A549 treated with AZD9567 at 1 μM for 4 hours (cell line): ENCODE measurements around the gene CCDC154. TPM values are rescaled to one million over a fixed set of nuclear protein-coding genes. Genes with fewer than 3 reads are reported as not detected.

Source experiments
- total RNA-seq: library from RNA; stranded (reverse); fragments of 200-300 nt; extraction: Qiagen RNA extraction; gene quantifications from 5 replicates; pipeline ENCODE4 v1.2.3, GENCODE V29; 2022; ENCODE audit not compliant: insufficient read depth

CCDC154 gene, protein sequence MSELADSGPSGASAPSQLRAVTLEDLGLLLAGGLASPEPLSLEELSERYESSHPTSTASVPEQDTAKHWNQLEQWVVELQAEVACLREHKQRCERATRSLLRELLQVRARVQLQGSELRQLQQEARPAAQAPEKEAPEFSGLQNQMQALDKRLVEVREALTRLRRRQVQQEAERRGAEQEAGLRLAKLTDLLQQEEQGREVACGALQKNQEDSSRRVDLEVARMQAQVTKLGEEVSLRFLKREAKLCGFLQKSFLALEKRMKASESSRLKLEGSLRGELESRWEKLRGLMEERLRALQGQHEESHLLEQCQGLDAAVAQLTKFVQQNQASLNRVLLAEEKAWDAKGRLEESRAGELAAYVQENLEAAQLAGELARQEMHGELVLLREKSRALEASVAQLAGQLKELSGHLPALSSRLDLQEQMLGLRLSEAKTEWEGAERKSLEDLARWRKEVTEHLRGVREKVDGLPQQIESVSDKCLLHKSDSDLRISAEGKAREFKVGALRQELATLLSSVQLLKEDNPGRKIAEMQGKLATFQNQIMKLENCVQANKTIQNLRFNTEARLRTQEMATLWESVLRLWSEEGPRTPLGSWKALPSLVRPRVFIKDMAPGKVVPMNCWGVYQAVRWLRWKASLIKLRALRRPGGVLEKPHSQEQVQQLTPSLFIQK
- 0.34 to 0.41 TPM (median 0.38 TPM) in 4 of 5 replicates, not detected in the other for total RNA-seq

GRCh38 chr16:1443980-1444729 is at the start of gene CCDC154:
TSS of gene CCDC154 (minus strand) at chr16:1444556. CDS start at chr16:1444322, 234 bp downstream.

GRCh38 chr16:1492923-1493745 is 48.8 kb upstream of the CCDC154 start, which contains the start of gene TELO2:
TSS of gene TELO2 (plus strand) at chr16:1493360. CDS start at chr16:1494282, 922 bp downstream.

GRCh38 chr16:1488619-1489018 is 44.3 kb upstream of the CCDC154 start, which contains the start of gene PTX4:
TSS of gene PTX4 (minus strand) at chr16:1488944. CDS start at chr16:1488909, 35 bp downstream.

DNA sequence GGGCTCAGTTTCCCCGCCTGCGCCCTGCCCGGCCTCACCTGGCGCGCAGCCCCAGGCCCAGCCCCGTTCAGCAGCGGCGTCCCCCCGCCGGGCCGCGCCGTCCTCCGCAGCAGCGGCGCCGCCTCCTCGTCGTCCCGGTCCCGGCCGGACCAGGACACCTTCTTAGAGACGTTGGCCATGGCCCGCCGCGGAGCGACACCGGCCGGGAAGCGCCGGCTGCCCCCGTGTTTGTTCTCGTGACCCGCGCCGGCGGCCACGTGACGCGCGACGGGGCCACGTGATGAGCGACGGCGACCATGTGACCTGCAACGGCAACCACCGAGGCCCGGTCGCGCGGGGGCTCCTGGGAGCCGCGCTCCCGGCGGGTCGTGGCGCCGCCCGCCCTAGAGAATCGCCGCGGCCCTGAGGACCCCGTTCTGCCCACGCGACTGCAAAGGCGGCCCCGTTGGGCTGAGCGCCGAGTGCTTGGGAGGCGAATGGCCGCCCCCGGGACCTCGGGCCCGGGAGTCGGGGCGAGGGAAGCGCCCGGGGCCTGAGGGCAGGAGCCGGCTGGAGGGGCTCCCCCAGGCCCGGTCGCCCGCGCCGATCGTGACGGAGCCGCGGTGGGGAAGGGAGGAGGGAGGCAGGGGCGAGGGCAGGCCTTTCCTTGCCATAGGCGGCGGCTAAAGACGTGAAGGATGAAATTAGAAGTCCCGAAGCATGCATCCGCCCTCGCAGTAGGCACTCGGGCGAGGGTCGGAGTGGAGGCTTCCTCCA is 30.6 kb upstream of the CCDC154 start, which contains the start of gene CLCN7:
Gene CLCN7, minus strand, starts transcription at position 233 of the 756 bp plus-strand sequence. Its CDS starts 54 bp downstream, at position 179.

GRCh38 chr16:1430759-1431496 is 13.4 kb downstream of the CCDC154 start, which contains the start of gene PERCC1:
TSS of gene PERCC1 (plus strand) at chr16:1431078. CDS start at chr16:1432594, 1,516 bp downstream.

DNA sequence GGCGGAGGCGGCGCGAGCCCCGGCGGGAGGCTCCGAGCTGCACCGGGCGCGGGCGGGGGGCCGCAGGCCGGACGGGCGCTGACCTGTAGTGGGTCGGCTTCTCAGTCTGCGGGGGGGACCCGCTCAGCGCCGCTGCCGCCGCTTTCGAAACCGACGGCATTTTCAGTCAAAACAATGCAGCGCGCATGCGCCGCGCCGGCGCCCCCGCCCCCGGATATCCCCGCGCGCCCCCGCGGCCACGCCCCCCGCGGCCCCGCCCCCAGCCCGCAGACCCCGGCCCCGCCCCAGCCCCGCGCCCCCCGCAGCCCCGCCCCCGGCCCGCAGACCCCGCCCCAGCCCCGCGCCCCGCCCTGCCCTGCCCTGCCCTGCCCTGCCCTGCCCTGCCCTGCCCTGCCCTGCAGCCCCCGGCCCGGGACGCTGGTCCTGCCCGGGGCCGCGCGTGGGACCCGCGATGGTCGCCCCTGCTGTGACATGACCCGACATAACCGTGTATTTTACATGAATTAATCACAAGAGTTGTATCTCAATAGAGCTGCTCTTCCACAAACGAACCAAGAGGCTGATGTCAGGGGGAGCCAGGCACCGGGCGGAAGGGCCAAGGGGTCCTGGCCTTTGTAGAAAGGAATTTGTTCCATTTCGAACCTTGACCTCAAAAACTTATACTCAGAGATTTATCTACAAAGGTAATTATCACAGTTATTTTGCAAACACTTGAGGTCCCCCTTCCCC is 29.7 kb downstream of the CCDC154 start, which contains the start of gene UNKL:
Gene UNKL, minus strand, starts transcription at position 173 of the 729 bp plus-strand sequence. Its CDS starts 13 bp downstream, at position 160.

Other genes starting within 250 kb of the CCDC154 start
- gene TPSG1, start 219.3 kb downstream of the CCDC154 start, total RNA-seq, result 0.09 TPM in 1 of 5 replicates, not detected in the others
- gene TPSB2, start 214.4 kb downstream of the CCDC154 start, total RNA-seq, result 0.06 to 0.07 TPM in 2 of 5 replicates, not detected in the others
- 0.07 to 0.13 TPM in 2 of 5 replicates, not detected in the others for gene TPSAB1, start 203.9 kb downstream of the CCDC154 start, total RNA-seq
- not detected in 5 replicates for gene TPSD1, start 188.5 kb downstream of the CCDC154 start, total RNA-seq
- 159 to 274 TPM (median 175 TPM) in 5 replicates for gene UBE2I, start 134.9 kb downstream of the CCDC154 start, total RNA-seq
- 0.98 to 2.9 TPM (median 1.5 TPM) in 5 replicates for gene BAIAP3, start 110.9 kb downstream of the CCDC154 start, total RNA-seq
- gene TSR3, start 92.7 kb downstream of the CCDC154 start, total RNA-seq, result 59.3 to 92.9 TPM (median 87.3 TPM) in 5 replicates
- gene GNPTG, start 92.6 kb downstream of the CCDC154 start, total RNA-seq, result 35.0 to 37.5 TPM (median 36.2 TPM) in 5 replicates
- gene UNKL, start 29.9 kb downstream of the CCDC154 start, total RNA-seq, result 21.2 to 32.6 TPM (median 27.6 TPM) in 5 replicates
- gene UQCC4, start 23.8 kb downstream of the CCDC154 start, total RNA-seq, result 33.8 to 41.3 TPM (median 40.0 TPM) in 5 replicates
- not detected in 5 replicates for gene PERCC1, start 13.5 kb downstream of the CCDC154 start, total RNA-seq
- gene CLCN7, start 30.5 kb upstream of the CCDC154 start, total RNA-seq, result 29.4 to 77.2 TPM (median 76.2 TPM) in 5 replicates
- not detected in 5 replicates for gene PTX4, start 44.4 kb upstream of the CCDC154 start, total RNA-seq
- 30.9 to 51.8 TPM (median 48.4 TPM) in 5 replicates for gene TELO2, start 48.8 kb upstream of the CCDC154 start, total RNA-seq
- 0.05 to 0.07 TPM (median 0.06 TPM) in 4 of 5 replicates, not detected in the other for gene TMEM204, start 89.1 kb upstream of the CCDC154 start, total RNA-seq
- gene IFT140, start 167.5 kb upstream of the CCDC154 start, total RNA-seq, result 5.4 to 9.4 TPM (median 8.5 TPM) in 5 replicates
- 10.3 to 19.6 TPM (median 16.7 TPM) in 5 replicates for gene CRAMP1, start 167.8 kb upstream of the CCDC154 start, total RNA-seq
- 156 to 277 TPM (median 157 TPM) in 5 replicates for gene JPT2, start 233.7 kb upstream of the CCDC154 start, total RNA-seq